GM13977 (cell line): ENCODE results near the gene TTYH2.

Source experiments
- DNase-seq: peaks from one replicate; pipeline ENCODE4 v3.0.0; 2012; ENCODE audit warnings: low spot score
- in situ Hi-C: fragments of 300-500 bp; cut with MboI; formaldehyde crosslinking; loops from one replicate; pipeline ENCODE4 v1.12.0; 2022; ENCODE audit warnings: low sequenced_read_pairs, low pct_unique_long_range_greater_than_20kb, mixed read lengths, inconsistent platforms; ENCODE audit not compliant: unreplicated experiment
- TF ChIP-seq, protein P1 (sequence below): IDR thresholded peaks from 2 replicates; pipeline ENCODE4 v1.5.1; 2012; ENCODE audit warnings: mild to moderate bottlenecking, control low read depth; ENCODE audit not compliant: insufficient read depth; ENCODE audit errors: extremely low read depth, missing control alignments

The TTYH2 gene

DNA sequence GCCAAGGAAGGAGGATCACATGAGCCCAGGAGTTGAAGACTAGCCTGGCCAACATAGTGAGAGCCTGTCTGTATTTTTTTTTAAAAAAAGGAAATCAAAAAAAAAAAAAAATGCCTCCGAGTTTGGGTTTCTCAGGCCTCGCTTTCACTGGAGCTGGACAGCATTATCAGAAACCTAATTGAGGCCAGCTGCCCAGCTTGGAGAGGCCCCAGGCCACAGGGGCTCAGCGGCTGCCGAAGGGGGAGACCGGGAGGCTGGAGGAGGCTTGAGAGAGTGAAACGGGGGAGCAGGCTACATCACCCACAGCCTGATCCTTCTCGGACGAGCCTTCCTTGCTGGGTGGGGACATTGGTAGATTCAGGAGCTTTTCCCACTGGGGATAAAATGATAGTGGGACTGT lies 5.1 kb downstream of the TTYH2 start:
- TF ChIP-seq, protein P1, sequence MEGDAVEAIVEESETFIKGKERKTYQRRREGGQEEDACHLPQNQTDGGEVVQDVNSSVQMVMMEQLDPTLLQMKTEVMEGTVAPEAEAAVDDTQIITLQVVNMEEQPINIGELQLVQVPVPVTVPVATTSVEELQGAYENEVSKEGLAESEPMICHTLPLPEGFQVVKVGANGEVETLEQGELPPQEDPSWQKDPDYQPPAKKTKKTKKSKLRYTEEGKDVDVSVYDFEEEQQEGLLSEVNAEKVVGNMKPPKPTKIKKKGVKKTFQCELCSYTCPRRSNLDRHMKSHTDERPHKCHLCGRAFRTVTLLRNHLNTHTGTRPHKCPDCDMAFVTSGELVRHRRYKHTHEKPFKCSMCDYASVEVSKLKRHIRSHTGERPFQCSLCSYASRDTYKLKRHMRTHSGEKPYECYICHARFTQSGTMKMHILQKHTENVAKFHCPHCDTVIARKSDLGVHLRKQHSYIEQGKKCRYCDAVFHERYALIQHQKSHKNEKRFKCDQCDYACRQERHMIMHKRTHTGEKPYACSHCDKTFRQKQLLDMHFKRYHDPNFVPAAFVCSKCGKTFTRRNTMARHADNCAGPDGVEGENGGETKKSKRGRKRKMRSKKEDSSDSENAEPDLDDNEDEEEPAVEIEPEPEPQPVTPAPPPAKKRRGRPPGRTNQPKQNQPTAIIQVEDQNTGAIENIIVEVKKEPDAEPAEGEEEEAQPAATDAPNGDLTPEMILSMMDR: no peak
- in situ Hi-C loops: no loop called here
- no peak for DNase-seq

DNA sequence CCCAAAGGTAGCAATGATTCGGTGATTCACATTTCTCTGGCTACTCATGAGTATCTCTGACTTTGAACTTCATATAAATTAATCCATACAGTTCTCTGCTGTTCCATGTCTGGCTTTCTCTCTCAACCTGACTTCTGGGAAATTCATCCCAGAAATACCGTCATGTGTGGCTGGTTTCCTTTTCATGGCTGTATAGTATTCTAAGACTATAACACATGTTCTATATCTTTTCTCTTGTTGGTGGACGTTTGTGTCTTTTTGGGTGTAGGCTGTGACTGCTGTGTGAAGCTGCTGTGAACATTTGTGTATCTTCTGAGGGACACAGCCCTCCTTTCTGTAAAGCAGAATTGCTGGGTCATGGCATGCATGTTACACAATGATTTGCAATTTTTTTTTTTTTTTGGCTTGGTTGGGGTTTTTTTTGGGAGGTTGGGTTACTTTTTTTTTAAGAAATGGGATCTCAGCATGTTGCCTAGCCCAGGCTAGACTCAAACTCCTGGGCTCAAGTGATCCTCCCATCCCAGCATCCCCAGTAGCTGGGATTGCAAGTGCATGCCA lies 6.3 kb downstream of the TTYH2 start:
- in situ Hi-C loops: no loop called here
- no peak for DNase-seq
- TF ChIP-seq, protein P1: no peak

- DNase-seq: no peak
- in situ Hi-C loops: no loop called here
- TF ChIP-seq, protein P1: no peak
These were observed 6.8 kb downstream of the TTYH2 start for GRCh38 chr17:74220219-74220618.

- TF ChIP-seq, protein P1: no peak
- no peak for DNase-seq
- in situ Hi-C loops: no loop called here
These were observed 7.8 kb downstream of the TTYH2 start for GRCh38 chr17:74220946-74221818.

DNA sequence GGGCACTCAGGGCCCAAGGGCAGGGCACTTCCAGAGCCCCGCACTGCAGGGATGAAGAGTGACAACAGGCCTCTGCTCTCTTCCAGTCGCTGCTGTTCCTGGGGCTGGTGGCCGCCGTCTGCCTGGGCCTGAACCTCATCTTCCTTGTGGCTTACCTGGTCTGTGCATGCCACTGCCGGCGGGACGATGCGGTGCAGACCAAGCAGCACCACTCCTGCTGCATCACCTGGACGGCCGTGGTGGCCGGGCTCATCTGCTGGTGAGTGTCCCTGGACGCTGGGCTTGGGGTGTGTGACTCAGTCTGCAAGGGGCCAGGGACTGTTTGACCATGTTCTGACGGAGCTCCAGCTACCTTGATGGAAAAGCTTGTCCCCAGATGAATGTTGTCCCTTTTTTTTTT lies 9.0 kb downstream of the TTYH2 start:
- in situ Hi-C loops: no loop called here
- DNase-seq: no peak
- TF ChIP-seq, protein P1: no peak

DNA sequence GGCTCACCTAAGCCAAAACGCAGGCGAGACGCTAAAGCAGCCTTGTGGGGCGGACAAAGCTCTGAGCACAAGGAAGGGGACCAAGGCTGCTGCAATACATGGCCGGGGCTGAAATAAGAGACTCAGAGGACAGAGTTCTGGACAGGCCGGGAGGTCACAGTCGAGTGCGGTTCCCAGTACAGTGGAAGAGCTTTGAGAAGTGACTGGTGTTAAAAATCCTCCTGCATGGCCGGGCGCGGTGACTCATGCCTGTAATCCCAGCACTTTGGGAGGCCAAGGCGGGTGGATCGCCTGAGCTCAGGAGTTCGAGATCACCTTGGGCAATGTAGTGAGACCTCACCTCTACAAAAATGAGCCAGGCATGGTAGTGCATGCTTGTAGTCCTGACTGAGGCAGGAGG lies 10.5 kb downstream of the TTYH2 start:
- in situ Hi-C loops: no loop called here
- TF ChIP-seq, protein P1: no peak

More for the DNA sequence above, 10.5 kb downstream of the TTYH2 start:
- DNase-seq: no peak
